WERI-Rb-1 (cell line): ENCODE results near the gene NEXMIF.
"Not testable (repeated sequence)": the region's sequence is repeated elsewhere in the genome, so short reads cannot be mapped to it uniquely, and the experiment has no call there.

Experiments used
- DNase-seq: peaks from one replicate; pipeline ENCODE4 v3.0.0-alpha.2; 2020
- H3K27ac ChIP-seq: fragments of 250-450 bp; sonication (Bioruptor Pico); 2 replicates; pipeline ENCODE4 v1.5.1; 2020; ENCODE audit warnings: mild to moderate bottlenecking, moderate library complexity
- H3K27me3 ChIP-seq: fragments of 250-450 bp; sonication (Bioruptor Pico); 2 replicates; pipeline ENCODE4 v1.5.1; 2021; ENCODE audit warnings: mild to moderate bottlenecking, low read depth, moderate library complexity; ENCODE audit not compliant: insufficient read depth, severe bottlenecking
- H3K36me3 ChIP-seq: fragments of 250-450 bp; sonication (Bioruptor Pico); 2 replicates; pipeline ENCODE4 v1.5.1; 2020; ENCODE audit warnings: mild to moderate bottlenecking, moderate library complexity
- H3K4me3 ChIP-seq: 2 replicates; pipeline ENCODE4 v1.5.1; 2011; ENCODE audit warnings: low read depth, mild to moderate bottlenecking, control low read depth, low read length
- H3K9me3 ChIP-seq: fragments of 250-450 bp; sonication (Bioruptor Pico); 2 replicates; pipeline ENCODE4 v1.5.1; 2021; ENCODE audit warnings: mild to moderate bottlenecking, moderate library complexity; ENCODE audit not compliant: severe bottlenecking
- TF ChIP-seq, protein P1 (sequence below): IDR thresholded peaks from 2 replicates; pipeline ENCODE4 v1.5.1; 2011; ENCODE audit warnings: low read depth, mild to moderate bottlenecking, control low read depth, inconsistent platforms, low read length

The NEXMIF gene

GRCh38 chrX:74890676-74891430 is 34.4 kb downstream of the NEXMIF start:
- H3K4me3 ChIP-seq = no peak overlapping the region
- TF ChIP-seq, protein P1, sequence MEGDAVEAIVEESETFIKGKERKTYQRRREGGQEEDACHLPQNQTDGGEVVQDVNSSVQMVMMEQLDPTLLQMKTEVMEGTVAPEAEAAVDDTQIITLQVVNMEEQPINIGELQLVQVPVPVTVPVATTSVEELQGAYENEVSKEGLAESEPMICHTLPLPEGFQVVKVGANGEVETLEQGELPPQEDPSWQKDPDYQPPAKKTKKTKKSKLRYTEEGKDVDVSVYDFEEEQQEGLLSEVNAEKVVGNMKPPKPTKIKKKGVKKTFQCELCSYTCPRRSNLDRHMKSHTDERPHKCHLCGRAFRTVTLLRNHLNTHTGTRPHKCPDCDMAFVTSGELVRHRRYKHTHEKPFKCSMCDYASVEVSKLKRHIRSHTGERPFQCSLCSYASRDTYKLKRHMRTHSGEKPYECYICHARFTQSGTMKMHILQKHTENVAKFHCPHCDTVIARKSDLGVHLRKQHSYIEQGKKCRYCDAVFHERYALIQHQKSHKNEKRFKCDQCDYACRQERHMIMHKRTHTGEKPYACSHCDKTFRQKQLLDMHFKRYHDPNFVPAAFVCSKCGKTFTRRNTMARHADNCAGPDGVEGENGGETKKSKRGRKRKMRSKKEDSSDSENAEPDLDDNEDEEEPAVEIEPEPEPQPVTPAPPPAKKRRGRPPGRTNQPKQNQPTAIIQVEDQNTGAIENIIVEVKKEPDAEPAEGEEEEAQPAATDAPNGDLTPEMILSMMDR = no peak
- no peaks in the 10 kb centered on the region for H3K36me3 ChIP-seq
- no peak for DNase-seq
- H3K27ac ChIP-seq = no peak overlapping the region
- H3K9me3 ChIP-seq = no peaks in the 10 kb centered on the region
- peaks cover 34% of the 10 kb centered on the region for H3K27me3 ChIP-seq

- peaks cover 10% of the 10 kb centered on the region for H3K27me3 ChIP-seq
- H3K4me3 ChIP-seq, H3K27ac ChIP-seq, H3K36me3 ChIP-seq, H3K9me3 ChIP-seq, DNase-seq: not testable (repeated sequence)
Observed at GRCh38 chrX:74882383-74882782, 42.9 kb downstream of the NEXMIF start.

DNA sequence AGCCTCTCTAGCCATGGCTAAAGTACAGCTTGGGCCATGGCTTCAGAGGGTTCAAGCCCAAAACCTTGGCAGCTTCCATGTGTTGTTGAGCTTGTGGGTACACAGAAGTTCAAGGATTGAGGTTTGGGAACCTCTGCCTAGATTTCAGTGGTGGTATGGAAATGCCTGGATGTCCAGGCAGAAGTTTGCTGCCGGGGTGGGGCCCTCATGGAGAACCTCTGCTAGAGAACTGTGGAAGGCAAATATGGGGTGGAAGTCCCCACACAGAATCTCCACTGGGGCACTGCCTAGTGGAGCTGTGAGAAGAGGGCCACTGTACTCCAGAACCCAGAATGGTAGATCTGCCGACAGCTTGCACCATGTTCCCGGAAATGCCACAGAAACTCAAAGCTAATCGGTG is 59.5 kb downstream of the NEXMIF start:
- Histone ChIP-seq H3K27ac (no peak overlapping the region), H3K36me3 (no peaks in the 10 kb centered on the region), H3K4me3 (no peak overlapping the region), H3K27me3 (no peaks in the 10 kb centered on the region), H3K9me3 (no peaks in the 10 kb centered on the region)
- DNase-seq = no peak
- TF ChIP-seq, protein P1 = no peak

DNA sequence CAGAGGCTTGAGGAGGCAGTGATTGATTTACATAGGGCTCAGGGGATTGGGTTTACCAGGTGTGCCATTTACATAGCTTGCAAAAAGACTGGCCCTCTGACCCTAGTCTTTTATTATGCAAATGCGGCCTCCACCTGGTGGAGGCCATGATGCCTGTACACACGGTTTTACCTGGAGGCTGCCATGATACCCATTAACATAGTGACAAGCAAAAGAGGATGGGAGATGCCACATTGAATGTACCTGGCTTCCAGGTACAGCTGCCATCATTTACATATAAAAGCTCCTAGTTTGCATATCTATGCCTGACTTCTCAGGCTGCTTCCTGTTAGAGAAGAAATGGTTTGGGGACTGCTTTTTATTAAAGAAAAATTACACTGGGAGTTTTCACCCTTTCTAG is 72.0 kb downstream of the NEXMIF start:
- TF ChIP-seq, protein P1 = no peak
- no peak overlapping the region for H3K4me3 ChIP-seq
- no peak overlapping the region for H3K27ac ChIP-seq
- H3K36me3 ChIP-seq = no peaks in the 10 kb centered on the region
- DNase-seq = no peak
- H3K27me3 ChIP-seq = no peaks in the 10 kb centered on the region
- H3K9me3 ChIP-seq = peaks cover 5% of the 10 kb centered on the region

- TF ChIP-seq, protein P1 = no peak
- Histone ChIP-seq H3K27ac (no peak overlapping the region), H3K36me3 (no peaks in the 10 kb centered on the region), H3K27me3 (peaks cover 18% of the 10 kb centered on the region), H3K4me3 (no peak overlapping the region), H3K9me3 (no peaks in the 10 kb centered on the region)
- no peak for DNase-seq
Observed at GRCh38 chrX:74835566-74835965, 89.7 kb downstream of the NEXMIF start.

- not testable (repeated sequence) for H3K9me3 ChIP-seq, H3K4me3 ChIP-seq, H3K36me3 ChIP-seq, H3K27ac ChIP-seq, DNase-seq
- H3K27me3 ChIP-seq = peaks cover 14% of the 10 kb centered on the region
Observed at GRCh38 chrX:74819797-74820196, 105.5 kb downstream of the NEXMIF start.

- Histone ChIP-seq H3K27ac (no peak overlapping the region), H3K9me3 (no peaks in the 10 kb centered on the region), H3K4me3 (no peak overlapping the region), H3K36me3 (no peaks in the 10 kb centered on the region), H3K27me3 (peaks cover 13% of the 10 kb centered on the region)
- TF ChIP-seq, protein P1 = no peak
- no peak for DNase-seq
Observed at GRCh38 chrX:74814681-74815080, 110.6 kb downstream of the NEXMIF start.
